ENCODE results near the gene ZNF439.

DNA sequence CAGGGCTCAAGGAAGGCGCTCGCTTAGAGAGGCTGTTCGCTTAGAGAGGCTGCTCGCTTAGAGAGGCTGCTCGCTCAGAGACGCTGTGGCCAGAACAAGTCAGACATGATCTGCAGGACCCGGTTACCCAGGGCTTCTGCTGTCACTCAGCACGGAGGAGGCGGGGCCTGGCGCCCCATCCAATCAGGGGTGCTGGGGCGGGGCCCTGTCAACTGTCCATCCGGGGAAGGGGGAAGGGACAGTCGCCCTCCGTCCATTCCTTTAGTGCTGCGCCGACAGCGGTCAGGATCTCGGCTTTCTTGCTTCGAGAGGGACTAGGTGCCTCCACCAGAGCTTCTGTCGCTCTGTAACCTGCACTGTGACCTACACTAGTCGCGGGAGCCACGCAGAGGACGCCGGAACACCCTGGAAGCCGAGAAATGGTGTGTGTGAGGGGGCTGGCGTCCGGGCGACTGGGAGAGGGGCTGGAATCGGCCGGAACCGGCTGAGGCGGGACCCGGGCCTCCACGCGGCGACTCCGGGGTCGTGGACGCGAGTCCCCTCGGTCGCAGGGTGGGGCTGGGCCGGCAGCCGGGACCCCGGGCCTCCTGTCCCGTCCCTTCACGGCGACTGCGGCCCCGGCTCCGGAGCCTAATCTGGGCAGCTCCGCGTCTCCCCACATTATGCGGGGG is 34.4 kb upstream of the ZNF439 start, which contains the start of gene ZNF440:
- TF ChIP-seq, protein P1, sequence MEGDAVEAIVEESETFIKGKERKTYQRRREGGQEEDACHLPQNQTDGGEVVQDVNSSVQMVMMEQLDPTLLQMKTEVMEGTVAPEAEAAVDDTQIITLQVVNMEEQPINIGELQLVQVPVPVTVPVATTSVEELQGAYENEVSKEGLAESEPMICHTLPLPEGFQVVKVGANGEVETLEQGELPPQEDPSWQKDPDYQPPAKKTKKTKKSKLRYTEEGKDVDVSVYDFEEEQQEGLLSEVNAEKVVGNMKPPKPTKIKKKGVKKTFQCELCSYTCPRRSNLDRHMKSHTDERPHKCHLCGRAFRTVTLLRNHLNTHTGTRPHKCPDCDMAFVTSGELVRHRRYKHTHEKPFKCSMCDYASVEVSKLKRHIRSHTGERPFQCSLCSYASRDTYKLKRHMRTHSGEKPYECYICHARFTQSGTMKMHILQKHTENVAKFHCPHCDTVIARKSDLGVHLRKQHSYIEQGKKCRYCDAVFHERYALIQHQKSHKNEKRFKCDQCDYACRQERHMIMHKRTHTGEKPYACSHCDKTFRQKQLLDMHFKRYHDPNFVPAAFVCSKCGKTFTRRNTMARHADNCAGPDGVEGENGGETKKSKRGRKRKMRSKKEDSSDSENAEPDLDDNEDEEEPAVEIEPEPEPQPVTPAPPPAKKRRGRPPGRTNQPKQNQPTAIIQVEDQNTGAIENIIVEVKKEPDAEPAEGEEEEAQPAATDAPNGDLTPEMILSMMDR (IDR thresholded peaks at IDR 0.05): no peak
- TF ChIP-seq POLR2AphosphoS5 (IDR thresholded peaks at IDR 0.05; ENCODE audit: low read depth, low read length) (peak; percentile 80), TCF7L2 (IDR thresholded peaks at IDR 0.05; ENCODE audit: low read depth, low read length) (no peak), SIN3A (IDR thresholded peaks at IDR 0.05; ENCODE audit: borderline replicate concordance, insufficient read depth, low read depth, low read length) (no peak)
- TF ChIP-seq, protein P2, sequence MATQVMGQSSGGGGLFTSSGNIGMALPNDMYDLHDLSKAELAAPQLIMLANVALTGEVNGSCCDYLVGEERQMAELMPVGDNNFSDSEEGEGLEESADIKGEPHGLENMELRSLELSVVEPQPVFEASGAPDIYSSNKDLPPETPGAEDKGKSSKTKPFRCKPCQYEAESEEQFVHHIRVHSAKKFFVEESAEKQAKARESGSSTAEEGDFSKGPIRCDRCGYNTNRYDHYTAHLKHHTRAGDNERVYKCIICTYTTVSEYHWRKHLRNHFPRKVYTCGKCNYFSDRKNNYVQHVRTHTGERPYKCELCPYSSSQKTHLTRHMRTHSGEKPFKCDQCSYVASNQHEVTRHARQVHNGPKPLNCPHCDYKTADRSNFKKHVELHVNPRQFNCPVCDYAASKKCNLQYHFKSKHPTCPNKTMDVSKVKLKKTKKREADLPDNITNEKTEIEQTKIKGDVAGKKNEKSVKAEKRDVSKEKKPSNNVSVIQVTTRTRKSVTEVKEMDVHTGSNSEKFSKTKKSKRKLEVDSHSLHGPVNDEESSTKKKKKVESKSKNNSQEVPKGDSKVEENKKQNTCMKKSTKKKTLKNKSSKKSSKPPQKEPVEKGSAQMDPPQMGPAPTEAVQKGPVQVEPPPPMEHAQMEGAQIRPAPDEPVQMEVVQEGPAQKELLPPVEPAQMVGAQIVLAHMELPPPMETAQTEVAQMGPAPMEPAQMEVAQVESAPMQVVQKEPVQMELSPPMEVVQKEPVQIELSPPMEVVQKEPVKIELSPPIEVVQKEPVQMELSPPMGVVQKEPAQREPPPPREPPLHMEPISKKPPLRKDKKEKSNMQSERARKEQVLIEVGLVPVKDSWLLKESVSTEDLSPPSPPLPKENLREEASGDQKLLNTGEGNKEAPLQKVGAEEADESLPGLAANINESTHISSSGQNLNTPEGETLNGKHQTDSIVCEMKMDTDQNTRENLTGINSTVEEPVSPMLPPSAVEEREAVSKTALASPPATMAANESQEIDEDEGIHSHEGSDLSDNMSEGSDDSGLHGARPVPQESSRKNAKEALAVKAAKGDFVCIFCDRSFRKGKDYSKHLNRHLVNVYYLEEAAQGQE (IDR thresholded peaks at IDR 0.05; ENCODE audit: insufficient read depth in 1 of 2, low read depth in 2 of 2, low read length in 1 of 2): no peak

All from Panc1 (cell line).